Keratinocyte (primary cell): ENCODE measurements around the gene RCVRN. TPM values are rescaled to one million over a fixed set of nuclear protein-coding genes. Genes with fewer than 3 reads are reported as not detected.

Experiments
- DNase-seq: peaks from one replicate; pipeline ENCODE4 v3.0.0-alpha.2; 2011; ENCODE audit warnings: low read depth, missing footprints, low spot score
- FAIRE-seq: peaks from 2 replicates; lab custom pipeline; 2011; peaks lifted over from hg19 to GRCh38; lab: Jason Lieb, UNC
- H2AFZ ChIP-seq: 2 replicates; pipeline ENCODE4 v1.6.0; 2012; ENCODE audit warnings: low read length, control low read depth, inconsistent platforms; ENCODE audit not compliant: control insufficient read depth
- H3K27ac ChIP-seq: 2 replicates; pipeline ENCODE4 v1.5.1; 2011; ENCODE audit warnings: low read length; ENCODE audit not compliant: control insufficient read depth, insufficient read depth
- H3K27me3 ChIP-seq: 3 replicates; pipeline ENCODE4 v1.6.0; 2011; ENCODE audit warnings: low read length; ENCODE audit not compliant: control insufficient read depth, insufficient read depth; ENCODE audit errors: extremely low read depth
- H3K36me3 ChIP-seq, 2 experiments: 2 replicates in 1 of 2; 3 replicates in 1 of 2; pipeline ENCODE4 v1.5.1; 2011; ENCODE audit warnings: low read length in 2 of 2, mild to moderate bottlenecking in 1 of 2; ENCODE audit not compliant: control insufficient read depth in 2 of 2, insufficient read depth in 2 of 2; ENCODE audit errors: extremely low read depth in 1 of 2
- H3K4me1 ChIP-seq: 3 replicates; pipeline ENCODE4 v1.5.1; 2011; ENCODE audit warnings: low read length; ENCODE audit not compliant: control insufficient read depth, insufficient read depth; ENCODE audit errors: extremely low read depth
- H3K4me2 ChIP-seq: 3 replicates; pipeline ENCODE4 v1.6.0; 2011; ENCODE audit warnings: low read depth, low read length; ENCODE audit not compliant: control insufficient read depth, insufficient read depth; ENCODE audit errors: extremely low read depth
- H3K4me3 ChIP-seq, 3 experiments: fragments of 200-600 bp in 1 of 3; sonication (generic) in 1 of 3; 2 replicates in 2 of 3; 3 replicates in 1 of 3; pipeline ENCODE4 v1.5.1; 2011 to 2016; ENCODE audit warnings: low read length in 3 of 3, mild to moderate bottlenecking in 3 of 3, control low read depth in 2 of 3, inconsistent platforms in 1 of 3, low read depth in 1 of 3, mixed read lengths in 1 of 3, mixed run types in 1 of 3, moderate library complexity in 1 of 3; ENCODE audit not compliant: control insufficient read depth in 2 of 3, insufficient read depth in 2 of 3; ENCODE audit errors: extremely low read depth in 1 of 3
- H3K79me2 ChIP-seq: 2 replicates; pipeline ENCODE4 v1.6.0; 2012; ENCODE audit warnings: low read length; ENCODE audit not compliant: control insufficient read depth, insufficient read depth
- H3K9ac ChIP-seq: 3 replicates; pipeline ENCODE4 v1.6.0; 2011; ENCODE audit warnings: low read length; ENCODE audit not compliant: control insufficient read depth, insufficient read depth; ENCODE audit errors: extremely low read depth
- H3K9me1 ChIP-seq: 3 replicates; pipeline ENCODE4 v1.6.0; 2011; ENCODE audit warnings: low read length; ENCODE audit not compliant: control insufficient read depth, insufficient read depth; ENCODE audit errors: extremely low read depth
- H3K9me3 ChIP-seq: 2 replicates; pipeline ENCODE4 v1.5.1; 2012; ENCODE audit warnings: low read depth, low read length; ENCODE audit not compliant: control insufficient read depth
- H4K20me1 ChIP-seq: 3 replicates; pipeline ENCODE4 v1.6.0; 2011; ENCODE audit warnings: low read length; ENCODE audit not compliant: control insufficient read depth, insufficient read depth; ENCODE audit errors: extremely low read depth
- CTCF ChIP-seq, 3 experiments: IDR thresholded peaks in 1 of 3; conservative IDR thresholded peaks in 1 of 3; optimal IDR thresholded peaks in 1 of 3; 2 replicates in 2 of 3; 3 replicates in 1 of 3; pipeline versions ENCODE3 to v1.5.1; 2011; ENCODE audit warnings: low read length in 3 of 3, mild to moderate bottlenecking in 3 of 3, moderate library complexity in 2 of 3, control low read depth in 1 of 3, inconsistent platforms in 1 of 3; ENCODE audit not compliant: insufficient read depth in 2 of 3; ENCODE audit errors: extremely low read depth in 1 of 3
- EZH2 ChIP-seq: IDR thresholded peaks from one replicate; pipeline ENCODE4 v1.6.1; 2012; ENCODE audit warnings: inconsistent platforms, mild to moderate bottlenecking, low read length, moderate library complexity
- dilution Hi-C: fragments of 300-500 bp; cut with MboI; formaldehyde crosslinking; loops from one replicate; pipeline ENCODE4 v1.7.0; 2020; ENCODE audit warnings: low sequenced_read_pairs; ENCODE audit not compliant: extremely low pct_ligation_motif_present
- polyA plus RNA-seq, 5 experiments: library from polyadenylated mRNA; depleted of rRNA in 3 of 5; stranded (reverse) in 3 of 5; stranded (forward) in 1 of 5; unstranded in 1 of 5; fragments of >200 nt; gene quantifications; 1 replicate in 1 of 5; 2 replicates in 3 of 5; 3 replicates in 1 of 5; pipeline versions ENCODE4 v1.2.1 to v1.2.3, GENCODE V29; 2011 to 2012; ENCODE audit warnings: missing spikeins in 2 of 5, low read depth in 1 of 5, low replicate concordance in 1 of 5

The RCVRN gene
- polyA plus RNA-seq, 1 donor (not counting 4 experiments of a cell fraction or from before 2014, with no cell fraction given) = not detected

GRCh38 chr17:9917801-9918200 lies 12.7 kb upstream of the RCVRN start:
- Histone ChIP-seq H3K36me3 (no peaks in the 10 kb centered on the region), H3K4me3 (no peak overlapping the region), H3K27me3 (no peaks in the 10 kb centered on the region), H3K4me2 (no peak overlapping the region), H3K9me1 (no peaks in the 10 kb centered on the region), H3K79me2 (no peaks in the 10 kb centered on the region), H3K9me3 (peaks cover 2% of the 10 kb centered on the region), H3K4me1 (no peaks in the 10 kb centered on the region), H3K9ac (no peak overlapping the region), H4K20me1 (no peaks in the 10 kb centered on the region), H3K27ac (no peak overlapping the region), H2AFZ (no peak overlapping the region)
- dilution Hi-C loops = no loop called here
- TF ChIP-seq CTCF (optimal IDR thresholded peaks at IDR 0.05 in 1 of 3, IDR thresholded peaks at IDR 0.05 in 1 of 3, conservative IDR thresholded peaks at IDR 0.05 in 1 of 3; ENCODE audit: extremely low read depth in 1 of 3, insufficient read depth in 2 of 3, low read length in 3 of 3) (no peak), EZH2 (no peak)
- FAIRE-seq (no peak), DNase-seq (no peak)

- no peak overlapping the region for H2AFZ ChIP-seq
- H3K27ac ChIP-seq = no peak overlapping the region
- H3K9me1 ChIP-seq = no peaks in the 10 kb centered on the region
- no peaks in the 10 kb centered on the region for H3K4me1 ChIP-seq
- no peaks in the 10 kb centered on the region for H3K27me3 ChIP-seq
- TF ChIP-seq EZH2 (no peak), CTCF (optimal IDR thresholded peaks at IDR 0.05 in 1 of 3, IDR thresholded peaks at IDR 0.05 in 1 of 3, conservative IDR thresholded peaks at IDR 0.05 in 1 of 3; ENCODE audit: extremely low read depth in 1 of 3, insufficient read depth in 2 of 3, low read length in 3 of 3) (no peak)
- FAIRE-seq = no peak
- peaks cover 2% of the 10 kb centered on the region for H3K9me3 ChIP-seq
- no peak overlapping the region for H3K9ac ChIP-seq
- H3K4me2 ChIP-seq = no peak overlapping the region
- DNase-seq = no peak
- H3K79me2 ChIP-seq = no peaks in the 10 kb centered on the region
- no peaks in the 10 kb centered on the region for H4K20me1 ChIP-seq
- no peak overlapping the region for H3K4me3 ChIP-seq
- H3K36me3 ChIP-seq = no peaks in the 10 kb centered on the region
- dilution Hi-C loops = no loop called here
These were observed 12.1 kb upstream of the RCVRN start for GRCh38 chr17:9917131-9917530.
